PC-9 (cell line): ENCODE results near the gene BTG3.

Source experiments
- EZH2 ChIP-seq: fragments of 200-600 bp; sonication (generic); IDR thresholded peaks from 2 replicates; pipeline ENCODE4 v1.8.0; 2017; ENCODE audit warnings: antibody characterized with exemption, low read depth
- TF ChIP-seq, protein P1 (sequence below): fragments of 200-600 bp; sonication (generic); conservative IDR thresholded peaks from 2 replicates; pipeline ENCODE4 v1.6.1; 2017; ENCODE audit warnings: mixed run types, antibody characterized with exemption, mild to moderate bottlenecking, moderate library complexity

DNA sequence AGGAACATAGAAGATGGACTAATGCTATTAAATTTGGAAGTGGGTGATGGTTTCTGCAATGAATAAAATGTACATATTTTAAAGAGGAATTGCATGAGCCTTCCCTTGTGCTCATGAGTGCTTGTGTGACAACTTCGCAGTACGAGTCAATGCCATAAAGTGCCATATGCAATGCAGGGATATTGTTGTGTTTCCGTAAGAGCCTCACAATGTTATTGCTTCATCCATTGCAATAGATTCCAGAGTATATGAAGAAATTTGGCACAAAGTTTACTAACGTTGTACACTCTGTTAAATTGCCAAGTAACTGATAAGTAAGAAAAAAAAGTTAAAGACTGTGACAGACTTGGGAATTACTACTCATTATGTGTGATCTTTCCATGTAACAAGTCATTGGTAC lies 22.3 kb downstream of the BTG3 start:
- TF ChIP-seq EZH2: no peak
- TF ChIP-seq, protein P1, sequence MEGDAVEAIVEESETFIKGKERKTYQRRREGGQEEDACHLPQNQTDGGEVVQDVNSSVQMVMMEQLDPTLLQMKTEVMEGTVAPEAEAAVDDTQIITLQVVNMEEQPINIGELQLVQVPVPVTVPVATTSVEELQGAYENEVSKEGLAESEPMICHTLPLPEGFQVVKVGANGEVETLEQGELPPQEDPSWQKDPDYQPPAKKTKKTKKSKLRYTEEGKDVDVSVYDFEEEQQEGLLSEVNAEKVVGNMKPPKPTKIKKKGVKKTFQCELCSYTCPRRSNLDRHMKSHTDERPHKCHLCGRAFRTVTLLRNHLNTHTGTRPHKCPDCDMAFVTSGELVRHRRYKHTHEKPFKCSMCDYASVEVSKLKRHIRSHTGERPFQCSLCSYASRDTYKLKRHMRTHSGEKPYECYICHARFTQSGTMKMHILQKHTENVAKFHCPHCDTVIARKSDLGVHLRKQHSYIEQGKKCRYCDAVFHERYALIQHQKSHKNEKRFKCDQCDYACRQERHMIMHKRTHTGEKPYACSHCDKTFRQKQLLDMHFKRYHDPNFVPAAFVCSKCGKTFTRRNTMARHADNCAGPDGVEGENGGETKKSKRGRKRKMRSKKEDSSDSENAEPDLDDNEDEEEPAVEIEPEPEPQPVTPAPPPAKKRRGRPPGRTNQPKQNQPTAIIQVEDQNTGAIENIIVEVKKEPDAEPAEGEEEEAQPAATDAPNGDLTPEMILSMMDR: no peak
